HG03045 (cell line): ENCODE measurements around the gene COMMD10.
"Not testable (repeated sequence)": the region's sequence is repeated elsewhere in the genome, so short reads cannot be mapped to it uniquely, and the experiment has no call there.

Experiments used
- ATAC-seq: cut with Tn5 transposase; IDR thresholded peaks from one replicate; pipeline ENCODE4 v1.9.1; 2021; ENCODE audit warnings: mild to moderate bottlenecking, moderate library complexity; ENCODE audit not compliant: unreplicated experiment

The COMMD10 gene

GRCh38 chr5:116084871-116085715 is at the start of gene COMMD10:
TSS of gene COMMD10 (plus strand) at chr5:116085025.
- ATAC-seq: peak; percentile 84

- no peak for ATAC-seq
Measured at GRCh38 chr5:116035123-116035522, 49.7 kb upstream of the COMMD10 start.

- ATAC-seq: no peak
Measured at GRCh38 chr5:116037236-116037822, 47.5 kb upstream of the COMMD10 start.

- ATAC-seq: peak; percentile 47
Measured at GRCh38 chr5:116038817-116039216, 46.0 kb upstream of the COMMD10 start.

- ATAC-seq: no peak
Measured at GRCh38 chr5:116042375-116042774, 42.5 kb upstream of the COMMD10 start.

GRCh38 chr5:116044073-116044472 is 40.8 kb upstream of the COMMD10 start:
- no peak for ATAC-seq

- no peak for ATAC-seq
Measured at GRCh38 chr5:116045821-116046220, 39.0 kb upstream of the COMMD10 start.

GRCh38 chr5:116046261-116046660 is 38.6 kb upstream of the COMMD10 start:
- no peak for ATAC-seq

GRCh38 chr5:116046823-116047222 is 38.0 kb upstream of the COMMD10 start:
- ATAC-seq: no peak

GRCh38 chr5:116058346-116058936 is 26.4 kb upstream of the COMMD10 start:
- ATAC-seq: no peak

- ATAC-seq: no peak
Measured at GRCh38 chr5:116062352-116062751, 22.5 kb upstream of the COMMD10 start.

GRCh38 chr5:116063950-116064349 is 20.9 kb upstream of the COMMD10 start:
- ATAC-seq: no peak

- ATAC-seq: no peak
Measured at GRCh38 chr5:116068028-116068632, 16.7 kb upstream of the COMMD10 start.

GRCh38 chr5:116071211-116071610 is 13.6 kb upstream of the COMMD10 start:
- ATAC-seq: no peak

GRCh38 chr5:116075191-116075831 is 9.5 kb upstream of the COMMD10 start:
- no peak for ATAC-seq

- ATAC-seq: peak; percentile 98
Measured at GRCh38 chr5:116076496-116076895, 8.3 kb upstream of the COMMD10 start.

GRCh38 chr5:116078199-116078598 is 6.6 kb upstream of the COMMD10 start:
- ATAC-seq: no peak

- ATAC-seq: peak; percentile 31
Measured at GRCh38 chr5:116084287-116084691, 536 bp upstream of the COMMD10 start.

GRCh38 chr5:116086309-116086708 is 1.5 kb downstream of the COMMD10 start:
- ATAC-seq: not testable (repeated sequence)

GRCh38 chr5:116088062-116088461 is 3.2 kb downstream of the COMMD10 start:
- ATAC-seq: no peak

- ATAC-seq: no peak
Measured at GRCh38 chr5:116090302-116090701, 5.5 kb downstream of the COMMD10 start.
